Liver (tissue), 9 donors: ENCODE results near the gene VEGFD. TPM values are rescaled to one million over a fixed set of nuclear protein-coding genes. Genes with fewer than 3 reads are reported as not detected.

Experiments
- DNase-seq: peaks from one replicate; pipeline ENCODE4 v3.0.0-alpha.2; 2017; ENCODE audit warnings: low spot score
- H3K27ac ChIP-seq, 2 donors: one replicate each; pipeline ENCODE4 v1.7.0; 2013; ENCODE audit warnings: inconsistent platforms in 2 of 2, low read length in 2 of 2, control low read depth in 1 of 2, low read depth in 1 of 2, mild to moderate bottlenecking in 1 of 2
- H3K27me3 ChIP-seq, 4 donors: one replicate each; pipeline versions ENCODE4 v1.6.1 to v1.7.0; 2013; ENCODE audit warnings: low read length in 3 of 4, inconsistent platforms in 1 of 4, mild to moderate bottlenecking in 1 of 4, moderate library complexity in 1 of 4; ENCODE audit not compliant: control insufficient read depth in 4 of 4, insufficient read depth in 4 of 4
- H3K36me3 ChIP-seq, 4 donors: one replicate each; pipeline versions ENCODE4 v1.6.1 to v1.7.0; 2013; ENCODE audit warnings: low read length in 3 of 4, mild to moderate bottlenecking in 3 of 4, low read depth in 1 of 4, moderate library complexity in 1 of 4; ENCODE audit not compliant: control insufficient read depth in 4 of 4, insufficient read depth in 3 of 4
- H3K4me1 ChIP-seq, 4 donors: one replicate each; pipeline versions ENCODE4 v1.6.1 to v1.7.0; 2013; ENCODE audit warnings: low read length in 3 of 4, mild to moderate bottlenecking in 3 of 4, moderate library complexity in 1 of 4; ENCODE audit not compliant: control insufficient read depth in 4 of 4, insufficient read depth in 4 of 4
- H3K4me3 ChIP-seq, 3 donors: one replicate each; pipeline versions ENCODE4 v1.6.1 to v1.7.0; 2013; ENCODE audit warnings: low read length in 3 of 3, control low read depth in 1 of 3, low read depth in 1 of 3, mild to moderate bottlenecking in 1 of 3
- H3K9ac ChIP-seq, 2 donors: one replicate each; pipeline ENCODE4 v1.7.0; 2013; ENCODE audit warnings: low read length in 2 of 2, mild to moderate bottlenecking in 2 of 2, moderate library complexity in 2 of 2, control low read depth in 1 of 2, low read depth in 1 of 2
- H3K9me3 ChIP-seq, 4 donors: one replicate each; pipeline versions ENCODE4 v1.6.1 to v1.7.0; 2013; ENCODE audit warnings: low read length in 3 of 4; ENCODE audit not compliant: control insufficient read depth in 4 of 4
- ATF3 ChIP-seq: IDR thresholded peaks from 2 replicates; pipeline ENCODE4 v1.6.1; 2016; ENCODE audit warnings: antibody characterized with exemption
- EGR1 ChIP-seq, 2 donors: IDR thresholded peaks; 2 replicates each; pipeline ENCODE4 v1.6.1; 2016 to 2018; ENCODE audit warnings: antibody characterized with exemption in 2 of 2, low read depth in 2 of 2
- FOXA1 ChIP-seq: IDR thresholded peaks from 2 replicates; pipeline ENCODE4 v1.6.1; 2016; ENCODE audit warnings: antibody characterized with exemption
- FOXA2 ChIP-seq: IDR thresholded peaks from 2 replicates; pipeline ENCODE4 v1.6.1; 2016; ENCODE audit warnings: antibody characterized with exemption
- GABPA ChIP-seq, 2 donors: IDR thresholded peaks in 1 of 2; conservative IDR thresholded peaks in 1 of 2; 2 replicates each; pipeline ENCODE4 v1.6.1; 2016; ENCODE audit warnings: antibody characterized with exemption in 2 of 2, mild to moderate bottlenecking in 1 of 2, moderate library complexity in 1 of 2
- HNF4A ChIP-seq, 2 donors: conservative IDR thresholded peaks; 2 replicates each; pipeline ENCODE4 v1.6.1; 2016; ENCODE audit warnings: antibody characterized with exemption in 2 of 2, mild to moderate bottlenecking in 2 of 2
- HNF4G ChIP-seq: IDR thresholded peaks from 2 replicates; pipeline ENCODE4 v1.6.1; 2016; ENCODE audit warnings: antibody characterized with exemption
- JUND ChIP-seq, 2 donors: IDR thresholded peaks; 2 replicates each; pipeline ENCODE4 v1.6.1; 2016; ENCODE audit warnings: antibody characterized with exemption in 2 of 2
- NR2F2 ChIP-seq: IDR thresholded peaks from 2 replicates; pipeline ENCODE4 v1.6.1; 2016; ENCODE audit warnings: antibody characterized with exemption
- RAD21 ChIP-seq, 2 donors: IDR thresholded peaks; 2 replicates each; pipeline ENCODE4 v1.6.1; 2016; ENCODE audit warnings: antibody characterized with exemption in 2 of 2, mild to moderate bottlenecking in 2 of 2
- RXRA ChIP-seq, 2 donors: IDR thresholded peaks; 2 replicates each; pipeline ENCODE4 v1.6.1; 2017 to 2018; ENCODE audit warnings: antibody characterized with exemption in 2 of 2, mild to moderate bottlenecking in 1 of 2
- SP1 ChIP-seq: IDR thresholded peaks from 2 replicates; pipeline ENCODE4 v1.6.1; 2018; ENCODE audit warnings: antibody characterized with exemption, mild to moderate bottlenecking
- TAF1 ChIP-seq: conservative IDR thresholded peaks from 2 replicates; pipeline ENCODE4 v1.6.1; 2016; ENCODE audit warnings: antibody characterized with exemption, mild to moderate bottlenecking
- YY1 ChIP-seq: IDR thresholded peaks from 2 replicates; pipeline ENCODE4 v1.6.1; 2016; ENCODE audit warnings: antibody characterized with exemption, mild to moderate bottlenecking
- ZBTB33 ChIP-seq: IDR thresholded peaks from 2 replicates; pipeline ENCODE4 v1.6.1; 2016; ENCODE audit warnings: antibody characterized with exemption
- WGBS: extraction: QIAGEN DNeasy Blood & Tissue Kit; methylation state at CpG from one replicate; pipeline ENCODE4 v1.1.7; 2013; 5-methylcytosine and 5-hydroxymethylcytosine counted together
- polyA plus RNA-seq, 2 donors: library from polyadenylated mRNA; stranded (reverse) in 1 of 2; unstranded in 1 of 2; fragments of 200-250 nt in 1 of 2; fragments of >200 nt in 1 of 2; fragmentation: Nextera tagmentation in 1 of 2; extraction: Ambion mirVana in 1 of 2; gene quantifications; one replicate each; pipeline versions ENCODE4 v1.2.1 to v1.2.3, GENCODE V29; 2013 to 2015
- total RNA-seq, 2 donors: library from RNA; depleted of rRNA; stranded (reverse); fragments of >200 nt; gene quantifications; one replicate each; pipeline ENCODE4 v1.2.3, GENCODE V29; 2014
- TF ChIP-seq, protein P1 (sequence below): IDR thresholded peaks from 2 replicates; pipeline ENCODE4 v1.6.1; 2016; ENCODE audit warnings: antibody characterized with exemption, mild to moderate bottlenecking
- TF ChIP-seq, protein P2 (sequence below): IDR thresholded peaks from 2 replicates; pipeline ENCODE4 v1.6.1; 2016; ENCODE audit warnings: antibody characterized with exemption
- TF ChIP-seq, protein P3 (sequence below): fragments of 150-350 bp; IDR thresholded peaks from 2 replicates; pipeline ENCODE4 v1.5.1; 2017; ENCODE audit warnings: improper control_type of control experiment, low read depth, low read length; ENCODE audit not compliant: missing input control
- donor health status: healthy.
- donor health status: healthy.
- donor health status: healthy.
- donor health status: healthy.
- donor health status: healthy.

VEGFD gene
- total and polyA plus RNA-seq, 4 donors = 0.05 to 4.5 (median 0.64) TPM

DNA sequence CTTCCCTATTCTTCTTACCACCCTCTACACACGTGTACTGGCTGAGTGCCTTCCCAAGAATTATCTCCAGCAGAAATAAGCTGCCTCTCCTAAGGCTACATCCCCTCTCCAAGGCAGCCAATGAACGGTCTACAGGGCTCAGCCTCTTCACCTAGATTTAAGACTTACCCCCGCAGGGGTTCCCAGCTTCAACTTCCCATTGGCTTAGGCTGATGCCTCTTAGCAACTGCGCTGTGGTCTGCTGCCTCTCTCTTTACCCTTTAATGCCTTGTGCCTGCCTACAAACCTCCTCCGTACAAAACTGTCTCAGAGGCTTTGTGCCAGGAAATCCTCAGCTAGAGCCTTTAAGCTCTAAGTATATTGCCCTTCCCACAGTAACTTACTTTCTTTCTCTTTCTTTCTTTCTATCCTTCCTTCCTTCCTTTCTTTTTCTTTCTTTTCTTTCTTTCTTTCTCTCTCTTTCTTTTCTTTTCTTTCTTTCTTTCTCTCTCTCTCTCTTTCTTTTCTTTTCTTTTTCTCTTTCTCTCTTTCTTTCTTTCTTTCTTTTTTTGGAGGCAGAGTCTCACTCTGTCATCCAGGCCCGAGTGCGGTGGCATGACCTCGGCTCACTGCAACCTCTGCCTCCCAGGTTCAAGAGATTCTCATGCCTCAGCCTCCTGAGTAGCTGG, 33.8 kb downstream of the VEGFD start:
- no peak overlapping the region for H3K4me3 ChIP-seq
- H3K27me3 ChIP-seq = no peaks in the 10 kb centered on the region
- H3K27ac ChIP-seq = no peak overlapping the region
- H3K9ac ChIP-seq = no peak overlapping the region
- 85% methylated on average over 8 of the region's 8 CpGs for WGBS
- H3K4me1 ChIP-seq = no peaks in the 10 kb centered on the region
- no peaks in the 10 kb centered on the region for H3K9me3 ChIP-seq
- no peak for DNase-seq
- H3K36me3 ChIP-seq = no peaks in the 10 kb centered on the region
- TF ChIP-seq SP1 (no peak), GABPA (IDR thresholded peaks at IDR 0.05 in 1 of 2, conservative IDR thresholded peaks at IDR 0.05 in 1 of 2) (no peak), YY1 (no peak), ZBTB33 (no peak), NR2F2 (no peak), TAF1 (no peak), HNF4A (conservative IDR thresholded peaks at IDR 0.05) (no peak), ATF3 (no peak), HNF4G (no peak), RXRA (IDR thresholded peaks at IDR 0.05) (no peak), FOXA1 (no peak), JUND (IDR thresholded peaks at IDR 0.05) (no peak), RAD21 (IDR thresholded peaks at IDR 0.05) (no peak), EGR1 (IDR thresholded peaks at IDR 0.05; ENCODE audit: low read depth in 2 of 2) (no peak), FOXA2 (no peak)
- TF ChIP-seq, protein P1, sequence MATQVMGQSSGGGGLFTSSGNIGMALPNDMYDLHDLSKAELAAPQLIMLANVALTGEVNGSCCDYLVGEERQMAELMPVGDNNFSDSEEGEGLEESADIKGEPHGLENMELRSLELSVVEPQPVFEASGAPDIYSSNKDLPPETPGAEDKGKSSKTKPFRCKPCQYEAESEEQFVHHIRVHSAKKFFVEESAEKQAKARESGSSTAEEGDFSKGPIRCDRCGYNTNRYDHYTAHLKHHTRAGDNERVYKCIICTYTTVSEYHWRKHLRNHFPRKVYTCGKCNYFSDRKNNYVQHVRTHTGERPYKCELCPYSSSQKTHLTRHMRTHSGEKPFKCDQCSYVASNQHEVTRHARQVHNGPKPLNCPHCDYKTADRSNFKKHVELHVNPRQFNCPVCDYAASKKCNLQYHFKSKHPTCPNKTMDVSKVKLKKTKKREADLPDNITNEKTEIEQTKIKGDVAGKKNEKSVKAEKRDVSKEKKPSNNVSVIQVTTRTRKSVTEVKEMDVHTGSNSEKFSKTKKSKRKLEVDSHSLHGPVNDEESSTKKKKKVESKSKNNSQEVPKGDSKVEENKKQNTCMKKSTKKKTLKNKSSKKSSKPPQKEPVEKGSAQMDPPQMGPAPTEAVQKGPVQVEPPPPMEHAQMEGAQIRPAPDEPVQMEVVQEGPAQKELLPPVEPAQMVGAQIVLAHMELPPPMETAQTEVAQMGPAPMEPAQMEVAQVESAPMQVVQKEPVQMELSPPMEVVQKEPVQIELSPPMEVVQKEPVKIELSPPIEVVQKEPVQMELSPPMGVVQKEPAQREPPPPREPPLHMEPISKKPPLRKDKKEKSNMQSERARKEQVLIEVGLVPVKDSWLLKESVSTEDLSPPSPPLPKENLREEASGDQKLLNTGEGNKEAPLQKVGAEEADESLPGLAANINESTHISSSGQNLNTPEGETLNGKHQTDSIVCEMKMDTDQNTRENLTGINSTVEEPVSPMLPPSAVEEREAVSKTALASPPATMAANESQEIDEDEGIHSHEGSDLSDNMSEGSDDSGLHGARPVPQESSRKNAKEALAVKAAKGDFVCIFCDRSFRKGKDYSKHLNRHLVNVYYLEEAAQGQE = no peak
- TF ChIP-seq, protein P2, sequence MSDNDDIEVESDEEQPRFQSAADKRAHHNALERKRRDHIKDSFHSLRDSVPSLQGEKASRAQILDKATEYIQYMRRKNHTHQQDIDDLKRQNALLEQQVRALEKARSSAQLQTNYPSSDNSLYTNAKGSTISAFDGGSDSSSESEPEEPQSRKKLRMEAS = no peak
- TF ChIP-seq, protein P3, sequence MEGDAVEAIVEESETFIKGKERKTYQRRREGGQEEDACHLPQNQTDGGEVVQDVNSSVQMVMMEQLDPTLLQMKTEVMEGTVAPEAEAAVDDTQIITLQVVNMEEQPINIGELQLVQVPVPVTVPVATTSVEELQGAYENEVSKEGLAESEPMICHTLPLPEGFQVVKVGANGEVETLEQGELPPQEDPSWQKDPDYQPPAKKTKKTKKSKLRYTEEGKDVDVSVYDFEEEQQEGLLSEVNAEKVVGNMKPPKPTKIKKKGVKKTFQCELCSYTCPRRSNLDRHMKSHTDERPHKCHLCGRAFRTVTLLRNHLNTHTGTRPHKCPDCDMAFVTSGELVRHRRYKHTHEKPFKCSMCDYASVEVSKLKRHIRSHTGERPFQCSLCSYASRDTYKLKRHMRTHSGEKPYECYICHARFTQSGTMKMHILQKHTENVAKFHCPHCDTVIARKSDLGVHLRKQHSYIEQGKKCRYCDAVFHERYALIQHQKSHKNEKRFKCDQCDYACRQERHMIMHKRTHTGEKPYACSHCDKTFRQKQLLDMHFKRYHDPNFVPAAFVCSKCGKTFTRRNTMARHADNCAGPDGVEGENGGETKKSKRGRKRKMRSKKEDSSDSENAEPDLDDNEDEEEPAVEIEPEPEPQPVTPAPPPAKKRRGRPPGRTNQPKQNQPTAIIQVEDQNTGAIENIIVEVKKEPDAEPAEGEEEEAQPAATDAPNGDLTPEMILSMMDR = no peak
